ENCODE results near the gene DPYSL4. TPM values are rescaled to one million over a fixed set of nuclear protein-coding genes. Genes with fewer than 3 reads are reported as not detected.

DPYSL4 gene
- total RNA-seq, 1 experiment from 2014 or later, result not detected

- no peak for DNase-seq (ENCODE audit: low spot score)
Observed at GRCh38 chr10:132241086-132241485, 54.3 kb downstream of the DPYSL4 start.

- DNase-seq (ENCODE audit: low spot score), result no peak
Observed at GRCh38 chr10:132241496-132241895, 54.7 kb downstream of the DPYSL4 start.

- DNase-seq (ENCODE audit: low spot score), result no peak
Observed at GRCh38 chr10:132242103-132242840, 55.5 kb downstream of the DPYSL4 start.

- no peak for DNase-seq (ENCODE audit: low spot score)
Observed at GRCh38 chr10:132243141-132243540, 56.4 kb downstream of the DPYSL4 start.

GRCh38 chr10:132243626-132244025 is 56.9 kb downstream of the DPYSL4 start:
- no peak for DNase-seq (ENCODE audit: low spot score)

- DNase-seq (ENCODE audit: low spot score), result no peak
Observed at GRCh38 chr10:132245056-132245455, 58.3 kb downstream of the DPYSL4 start.

- DNase-seq (ENCODE audit: low spot score), result no peak
Observed at GRCh38 chr10:132246296-132246695, 59.5 kb downstream of the DPYSL4 start.

GRCh38 chr10:132247943-132248342 is 61.2 kb downstream of the DPYSL4 start:
- DNase-seq (ENCODE audit: low spot score), result no peak

GRCh38 chr10:132248455-132249225 is 61.9 kb downstream of the DPYSL4 start:
- DNase-seq (ENCODE audit: low spot score), result peak; percentile 69

GRCh38 chr10:132249226-132249724 is 62.5 kb downstream of the DPYSL4 start:
- no peak for DNase-seq (ENCODE audit: low spot score)

GRCh38 chr10:132249824-132250375 is 63.2 kb downstream of the DPYSL4 start:
- DNase-seq (ENCODE audit: low spot score), result no peak

GRCh38 chr10:132250481-132251475 is 64.0 kb downstream of the DPYSL4 start:
- DNase-seq (ENCODE audit: low spot score), result no peak

GRCh38 chr10:132251928-132252327 is 65.2 kb downstream of the DPYSL4 start:
- no peak for DNase-seq (ENCODE audit: low spot score)

- DNase-seq (ENCODE audit: low spot score), result no peak
Observed at GRCh38 chr10:132252412-132252811, 65.7 kb downstream of the DPYSL4 start.

GRCh38 chr10:132253092-132253687 is 66.4 kb downstream of the DPYSL4 start:
- DNase-seq (ENCODE audit: low spot score), result no peak

GRCh38 chr10:132254841-132255240 is 68.1 kb downstream of the DPYSL4 start:
- DNase-seq (ENCODE audit: low spot score), result no peak

Other genes starting within 250 kb of the DPYSL4 start
- not detected in 2 replicates for gene BNIP3, start 205.0 kb upstream of the DPYSL4 start, total RNA-seq (2014; rRNA removed; shearing (Covaris generic))
- gene JAKMIP3, start 121.0 kb upstream of the DPYSL4 start, total RNA-seq (2014; rRNA removed; shearing (Covaris generic)), result 0.08 TPM in 1 of 2 replicates, not detected in the other
- 19.4 and 20.8 TPM in 2 replicates for gene STK32C, start 121.0 kb downstream of the DPYSL4 start, total RNA-seq (2014; rRNA removed; shearing (Covaris generic))
- 3.3 and 11.1 TPM in 2 replicates for gene LRRC27, start 145.2 kb downstream of the DPYSL4 start, total RNA-seq (2014; rRNA removed; shearing (Covaris generic))
- 73.4 and 79.9 TPM in 2 replicates for gene PWWP2B, start 210.3 kb downstream of the DPYSL4 start, total RNA-seq (2014; rRNA removed; shearing (Covaris generic))